HUES6 (cell line): ENCODE measurements around the gene ARHGEF16.

ENCODE experiments used
- H3K27ac ChIP-seq: 2 replicates; pipeline ENCODE4 v1.7.0; 2013; ENCODE audit warnings: low read depth, mild to moderate bottlenecking, low read length, inconsistent platforms
- H3K27me3 ChIP-seq: 2 replicates; pipeline ENCODE4 v1.6.1; 2013; ENCODE audit warnings: low read length; ENCODE audit not compliant: control insufficient read depth, insufficient read depth
- H3K36me3 ChIP-seq: 2 replicates; pipeline ENCODE4 v1.6.1; 2013; ENCODE audit warnings: low read length; ENCODE audit not compliant: control insufficient read depth, insufficient read depth
- H3K4me1 ChIP-seq: 2 replicates; pipeline ENCODE4 v1.6.1; 2013; ENCODE audit warnings: low read length; ENCODE audit not compliant: control insufficient read depth, insufficient read depth
- H3K4me3 ChIP-seq: 2 replicates; pipeline ENCODE4 v1.5.1; 2013; ENCODE audit warnings: low read depth, low read length
- H3K9ac ChIP-seq: one replicate; pipeline ENCODE4 v1.6.1; 2013; ENCODE audit warnings: mild to moderate bottlenecking, low read length
- H3K9me3 ChIP-seq: 2 replicates; pipeline ENCODE4 v1.6.1; 2013; ENCODE audit warnings: low read depth, low read length; ENCODE audit not compliant: control insufficient read depth, insufficient read depth

Gene ARHGEF16

GRCh38 chr1:3413975-3414710 lies 40.3 kb upstream of the ARHGEF16 start:
- Histone ChIP-seq H3K36me3 (no peaks in the 10 kb centered on the region), H3K9ac (no peak overlapping the region), H3K27me3 (no peaks in the 10 kb centered on the region), H3K9me3 (peaks cover 8% of the 10 kb centered on the region), H3K4me3 (no peak overlapping the region), H3K4me1 (no peaks in the 10 kb centered on the region), H3K27ac (no peak overlapping the region)

- Histone ChIP-seq H3K27me3 (no peaks in the 10 kb centered on the region), H3K4me1 (no peaks in the 10 kb centered on the region)
Measured at GRCh38 chr1:3415260-3416090, 39.0 kb upstream of the ARHGEF16 start.

DNA sequence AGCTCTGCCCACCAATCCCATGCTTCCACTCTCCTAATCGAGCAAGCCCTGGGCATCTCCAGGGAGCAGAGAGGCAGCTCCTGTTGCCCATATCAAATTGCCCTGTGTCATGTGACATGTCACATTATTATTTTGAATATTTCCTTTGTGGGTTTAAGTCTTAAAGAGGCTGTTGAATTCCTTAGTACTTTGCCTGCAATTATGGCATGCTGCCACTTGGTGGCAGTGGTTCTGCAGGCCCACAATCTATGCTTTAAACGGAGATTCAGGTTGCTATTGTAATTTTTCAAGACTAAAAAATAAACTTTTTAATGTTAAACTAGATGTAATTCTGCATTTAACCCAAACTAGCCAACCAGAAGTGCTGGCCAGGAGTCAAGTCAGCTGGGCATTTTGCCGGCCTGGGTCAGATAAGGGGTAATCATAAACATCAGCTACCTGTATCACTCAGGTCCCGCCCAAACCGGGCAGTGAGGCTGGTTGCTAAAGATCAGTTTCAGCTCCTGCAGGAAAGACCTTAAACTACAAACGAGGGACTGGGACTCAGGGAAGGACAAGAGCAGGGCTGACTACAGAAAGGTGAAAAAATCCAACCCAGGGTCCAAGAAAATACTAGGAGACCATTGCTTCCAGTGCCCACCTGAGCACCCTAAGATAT lies 37.3 kb upstream of the ARHGEF16 start:
- H3K27me3 ChIP-seq = no peaks in the 10 kb centered on the region; the same call in 1 of the 2 replicates
- peaks cover 8% of the 10 kb centered on the region for H3K9me3 ChIP-seq
- no peaks in the 10 kb centered on the region for H3K4me1 ChIP-seq
- no peak overlapping the region for H3K9ac ChIP-seq
- H3K4me3 ChIP-seq = no peak overlapping the region
- no peak overlapping the region for H3K27ac ChIP-seq
- no peaks in the 10 kb centered on the region for H3K36me3 ChIP-seq

More at GRCh38 chr1:3415260-3416090, 39.0 kb upstream of the ARHGEF16 start:
- H3K9ac ChIP-seq = no peak overlapping the region
- H3K4me3 ChIP-seq = no peak overlapping the region
- H3K36me3 ChIP-seq = no peaks in the 10 kb centered on the region
- H3K9me3 ChIP-seq = peaks cover 8% of the 10 kb centered on the region
- 0 out of 2 replicates have a peak overlapping the region, but pooled peaks have one; percentile 6 for H3K27ac ChIP-seq

- H3K9me3 ChIP-seq = peaks cover 8% of the 10 kb centered on the region
- no peaks in the 10 kb centered on the region; the same call in 1 of the 2 replicates for H3K27me3 ChIP-seq
- H3K4me3 ChIP-seq = no peak overlapping the region
- no peak overlapping the region for H3K9ac ChIP-seq
- no peak overlapping the region for H3K27ac ChIP-seq
- H3K36me3 ChIP-seq = no peaks in the 10 kb centered on the region
- no peaks in the 10 kb centered on the region for H3K4me1 ChIP-seq
Measured at GRCh38 chr1:3417934-3418333, 36.5 kb upstream of the ARHGEF16 start.

DNA sequence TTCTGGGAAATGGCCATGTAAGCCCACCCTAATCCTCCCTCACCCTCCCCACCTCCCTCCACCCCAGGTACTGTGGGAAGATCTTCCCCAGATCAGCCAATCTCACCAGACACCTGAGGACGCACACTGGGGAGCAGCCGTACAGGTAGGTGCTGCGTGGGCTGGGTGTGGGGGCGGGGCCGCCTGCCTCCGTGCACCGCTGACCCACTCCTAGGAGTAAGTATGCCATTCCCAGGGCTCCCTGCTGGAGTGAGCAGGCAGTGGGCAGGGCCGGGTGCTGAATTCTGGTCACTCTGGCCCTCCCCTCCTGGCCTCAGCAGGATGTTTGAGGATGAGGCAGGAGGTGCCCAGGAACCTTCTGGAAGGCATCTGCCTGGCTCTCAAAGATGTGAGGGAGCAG lies 35.9 kb upstream of the ARHGEF16 start:
- Histone ChIP-seq H3K27ac (no peak overlapping the region), H3K4me3 (no peak overlapping the region), H3K4me1 (no peaks in the 10 kb centered on the region), H3K9me3 (peaks cover 8% of the 10 kb centered on the region), H3K27me3 (no peaks in the 10 kb centered on the region; the same call in 1 of the 2 replicates), H3K9ac (no peak overlapping the region), H3K36me3 (no peaks in the 10 kb centered on the region)

GRCh38 chr1:3419415-3420204 lies 34.9 kb upstream of the ARHGEF16 start:
- H3K4me3 ChIP-seq = no peak overlapping the region
- H3K36me3 ChIP-seq = no peaks in the 10 kb centered on the region
- H3K27ac ChIP-seq = no peak overlapping the region
- H3K27me3 ChIP-seq = no peaks in the 10 kb centered on the region; the same call in 1 of the 2 replicates
- no peak overlapping the region for H3K9ac ChIP-seq
- no peaks in the 10 kb centered on the region for H3K4me1 ChIP-seq
- peaks cover 8% of the 10 kb centered on the region for H3K9me3 ChIP-seq

DNA sequence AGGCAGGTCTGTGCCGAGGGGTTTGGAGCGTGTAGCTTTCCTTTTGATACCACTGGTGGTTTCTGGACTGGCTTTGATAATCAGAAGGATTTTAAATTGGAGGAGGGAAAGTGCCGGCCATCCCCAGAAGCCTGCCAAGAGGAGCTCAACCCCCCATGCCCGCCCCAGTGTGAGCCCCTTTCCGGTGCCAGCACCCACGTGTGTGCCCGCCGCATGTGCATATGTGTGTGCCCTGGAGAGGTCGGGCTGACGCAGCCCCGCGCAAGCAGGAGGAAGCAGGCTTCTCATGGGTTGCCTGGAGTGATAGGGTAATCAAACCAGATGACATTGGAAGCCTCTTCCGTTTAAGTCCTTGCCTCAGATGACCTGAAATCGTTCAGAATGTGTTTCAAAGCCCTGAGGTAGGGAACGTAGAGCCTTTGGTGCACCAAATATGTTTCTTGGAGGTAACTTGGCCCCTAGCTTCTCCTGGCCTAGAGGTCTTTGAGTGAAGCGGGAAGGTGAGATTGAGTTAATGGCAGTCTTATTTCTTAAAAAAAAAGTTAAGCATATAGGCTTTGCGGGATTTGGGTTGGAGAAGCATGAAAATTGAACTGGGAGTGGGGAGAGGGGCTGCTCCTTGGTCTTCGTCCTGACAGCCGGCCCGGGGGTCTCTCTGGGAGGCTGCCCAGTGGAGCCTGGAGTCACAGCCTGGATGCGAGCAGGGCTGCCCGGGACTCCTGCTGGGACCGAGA lies 34.1 kb upstream of the ARHGEF16 start:
- Histone ChIP-seq H3K4me3 (no peak overlapping the region), H3K9me3 (peaks cover 8% of the 10 kb centered on the region), H3K36me3 (no peaks in the 10 kb centered on the region), H3K27me3 (no peaks in the 10 kb centered on the region; the same call in 1 of the 2 replicates), H3K4me1 (no peaks in the 10 kb centered on the region), H3K9ac (no peak overlapping the region), H3K27ac (no peak overlapping the region)

DNA sequence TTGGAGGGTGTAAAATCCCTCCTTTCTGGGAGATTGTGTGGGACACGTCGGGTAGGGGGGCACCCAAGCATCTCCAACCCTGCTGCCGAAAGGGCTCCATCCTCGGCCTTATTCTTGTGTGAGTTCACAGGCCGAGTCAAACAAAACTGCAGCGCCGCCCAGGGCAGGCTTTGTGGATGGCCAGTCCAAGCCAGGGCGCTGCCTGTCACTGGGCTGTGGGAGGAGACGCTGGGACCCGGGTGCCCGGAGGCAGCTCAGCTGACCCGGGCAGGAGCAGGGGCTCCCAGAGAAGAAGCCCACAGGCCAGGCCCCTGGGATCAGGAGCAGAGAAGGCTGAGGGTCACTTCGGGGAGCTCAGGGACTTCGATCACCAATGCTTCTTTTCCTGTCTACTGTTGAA lies 31.8 kb upstream of the ARHGEF16 start:
- no peaks in the 10 kb centered on the region; the same call in 1 of the 2 replicates for H3K27me3 ChIP-seq

DNA sequence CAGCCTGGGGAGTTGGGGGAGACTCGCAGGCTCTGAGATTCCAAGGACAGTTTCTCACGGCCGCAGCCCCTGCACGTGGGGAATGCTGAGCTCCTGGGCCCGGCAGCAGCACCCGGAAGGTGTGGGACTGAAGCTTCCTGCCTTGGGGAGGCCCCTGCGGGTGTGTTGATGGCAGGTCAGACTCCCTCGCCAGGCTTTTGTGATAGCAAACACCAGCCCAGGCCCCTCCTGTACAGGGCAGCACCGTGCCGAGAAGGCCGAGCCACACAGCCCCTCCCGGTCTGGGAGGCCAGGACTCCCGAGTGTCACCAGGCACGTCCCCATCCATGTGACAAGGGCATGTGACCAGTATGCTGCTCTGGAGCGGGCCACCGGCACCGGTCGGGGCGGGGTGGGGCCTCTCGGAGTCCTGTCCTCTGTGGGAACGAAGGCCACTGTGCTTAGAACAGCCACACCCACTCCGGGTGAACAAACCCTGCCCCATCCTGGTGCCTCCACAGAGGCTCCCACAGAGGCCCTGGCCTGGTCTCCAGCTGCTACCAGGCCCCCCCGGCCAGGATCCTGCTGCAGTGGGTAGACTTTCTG lies 31.1 kb upstream of the ARHGEF16 start:
- Histone ChIP-seq H3K4me1 (no peaks in the 10 kb centered on the region), H3K27me3 (no peaks in the 10 kb centered on the region; the same call in 1 of the 2 replicates), H3K9ac (no peak overlapping the region), H3K4me3 (no peak overlapping the region), H3K9me3 (no peaks in the 10 kb centered on the region), H3K27ac (no peak overlapping the region), H3K36me3 (no peaks in the 10 kb centered on the region)

More for the DNA sequence above, 31.8 kb upstream of the ARHGEF16 start:
- H3K4me3 ChIP-seq = no peak overlapping the region
- no peak overlapping the region for H3K27ac ChIP-seq
- H3K9ac ChIP-seq = no peak overlapping the region
- no peaks in the 10 kb centered on the region for H3K9me3 ChIP-seq
- H3K4me1 ChIP-seq = no peaks in the 10 kb centered on the region
- no peaks in the 10 kb centered on the region for H3K36me3 ChIP-seq
